GM19468 (cell line): ENCODE measurements around the gene NUCB1.

Experiments
- ATAC-seq: cut with Tn5 transposase; IDR thresholded peaks from one replicate; pipeline ENCODE4 v1.9.1; 2021; ENCODE audit warnings: mild to moderate bottlenecking, moderate library complexity, moderate number of reproducible peaks; ENCODE audit not compliant: unreplicated experiment; ENCODE audit errors: extremely low read depth

Gene NUCB1

DNA sequence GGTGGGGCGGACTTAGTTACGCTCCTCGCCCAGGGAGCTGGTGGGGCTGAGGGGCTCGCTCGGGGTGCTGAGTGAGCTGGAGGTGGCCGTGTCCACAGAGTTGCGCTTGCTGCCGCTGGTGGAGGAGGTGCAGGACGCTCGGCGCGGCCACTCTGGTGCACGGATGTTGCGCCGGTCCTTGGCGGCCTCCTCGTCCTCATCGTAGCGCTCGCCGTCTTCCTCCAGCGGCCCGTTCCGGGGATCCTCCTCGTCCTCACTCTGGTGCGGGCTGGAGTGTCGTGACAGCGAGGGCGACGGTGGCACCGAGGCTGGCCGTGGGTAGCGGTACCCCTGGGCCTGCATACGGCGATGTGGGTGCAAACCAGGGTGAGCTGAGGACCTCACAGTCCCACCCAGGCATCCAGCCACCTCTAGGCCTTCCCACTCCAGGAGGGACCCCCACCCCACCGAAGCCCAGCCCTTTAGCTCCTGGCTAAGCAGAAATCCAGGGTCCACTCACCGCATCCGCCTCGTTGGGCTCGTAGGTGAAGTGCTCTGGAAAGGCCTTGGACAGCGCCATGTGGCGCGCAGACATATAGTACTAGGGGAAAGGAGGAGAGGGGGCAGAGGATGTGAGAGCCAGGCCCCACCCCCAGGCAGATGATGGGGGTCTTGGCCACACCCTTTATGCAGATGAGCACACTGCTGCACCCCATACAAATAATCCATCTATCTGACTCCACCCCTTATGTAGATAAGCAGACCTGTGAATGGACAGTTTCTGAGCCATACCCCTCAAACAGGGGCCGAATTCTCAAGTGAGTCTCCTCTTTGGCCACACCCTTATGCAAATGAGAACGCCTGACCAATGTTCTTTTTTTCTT, 69.4 kb downstream of the NUCB1 start:
- ATAC-seq: no peak

DNA sequence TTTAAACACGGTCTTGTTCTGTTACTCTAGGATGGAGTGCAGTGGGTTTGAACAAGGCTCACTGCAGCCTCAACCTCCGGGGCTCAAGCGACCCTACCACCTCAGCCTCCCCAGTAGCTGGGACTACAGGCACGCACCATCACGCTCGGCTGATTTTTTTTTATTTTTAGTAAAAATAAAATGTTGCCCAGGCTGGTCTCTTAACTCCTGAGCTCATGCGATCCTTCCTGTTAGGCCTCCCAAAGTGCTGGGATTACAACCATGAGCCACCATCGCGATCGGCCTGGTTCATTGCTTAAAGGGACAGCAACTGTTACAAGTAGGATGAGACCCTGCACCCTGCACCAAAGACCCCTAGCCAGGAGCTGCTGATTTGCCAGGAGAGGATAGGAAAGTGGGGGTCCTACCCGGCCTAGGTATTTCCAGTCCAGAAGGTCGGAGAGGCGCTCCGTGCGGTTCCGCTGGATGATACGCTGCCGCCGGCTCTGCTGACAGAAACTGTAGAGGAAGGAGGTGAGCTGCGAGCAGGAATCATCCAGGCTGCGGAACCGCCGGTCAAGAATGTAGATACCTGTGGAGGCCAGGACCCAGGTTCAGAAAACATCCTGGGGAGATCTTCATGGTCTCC, 70.1 kb downstream of the NUCB1 start:
- ATAC-seq: no peak

DNA sequence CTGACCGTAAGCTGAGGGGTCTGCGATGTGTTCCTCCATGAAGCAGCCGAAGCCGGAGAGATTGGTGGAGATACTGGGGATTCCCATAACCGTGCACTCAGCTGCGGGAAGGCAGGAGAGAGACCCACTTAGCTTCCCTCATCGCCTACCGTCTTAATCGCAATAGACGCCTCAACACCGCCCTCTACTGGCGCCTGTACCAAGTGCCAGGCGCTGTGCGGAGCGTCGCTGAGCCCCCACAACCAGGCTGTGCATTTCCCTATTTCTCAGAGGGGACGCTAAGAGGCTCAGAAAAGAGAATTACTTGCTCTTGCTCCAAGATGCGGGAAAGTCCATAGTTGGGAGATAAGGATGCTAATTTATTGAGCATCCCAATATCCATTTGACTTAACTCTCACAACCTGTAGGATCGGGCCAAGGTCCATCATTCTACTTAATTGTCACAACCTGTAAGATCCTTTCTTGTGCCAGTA, 70.8 kb downstream of the NUCB1 start:
- no peak for ATAC-seq
